HepG2 (cell line): ENCODE data around the gene GZF1. TPM values are rescaled to one million over a fixed set of nuclear protein-coding genes. Genes with fewer than 3 reads are reported as not detected.
A peak's percentile ranks its signal among the peaks of the same experiment; 100 is the strongest.

ENCODE experiments used
- ATAC-seq: fragments of 200-7000 bp; cut with Tn5 transposase; 3 replicates; pipeline ENCODE4 v1.9.1; 2020; ENCODE audit warnings: mild to moderate bottlenecking, moderate library complexity
- BruUV-seq: library from RNA; stranded (reverse); fragments of 400-500 nt; replicated peaks from 2 replicates; lab custom pipeline; 2021; lab: Mats Ljungman, UMichigan
- CTCF ChIA-PET: fragments of 300-600 bp; formaldehyde crosslinking; extraction: SDS; loops from one replicate; lab custom pipeline; 2021; ENCODE audit warnings: low total read pairs, inconsistent platforms, low intra/inter-chr PET ratio; lab: Yijun Ruan, JAX
- POLR2A ChIA-PET: fragments of 350-600 bp; sonication (Branson Sonifier 250); formaldehyde crosslinking; loops from one replicate; lab custom pipeline; 2020; ENCODE audit warnings: antibody characterized with exemption, inconsistent platforms; lab: Yijun Ruan, JAX
- DNase-seq: peaks from one replicate; pipeline ENCODE4 v3.0.0-alpha.2; 2015; ENCODE audit warnings: low spot score
- FAIRE-seq: peaks from 3 replicates; lab custom pipeline; 2011; peaks lifted over from hg19 to GRCh38; lab: Jason Lieb, UNC
- H2AFZ ChIP-seq: one replicate; pipeline ENCODE4 v1.6.1; 2011; ENCODE audit warnings: low read length, inconsistent platforms
- H3K27ac ChIP-seq: fragments of 300-600 bp; 3 replicates; pipeline ENCODE4 v1.8.0; 2011; ENCODE audit warnings: mixed run types, mild to moderate bottlenecking, mixed read lengths, low read length, inconsistent platforms; ENCODE audit not compliant: insufficient read depth; ENCODE audit errors: extremely low read length
- H3K27me3 ChIP-seq, 2 experiments: fragments of 200-600 bp in 1 of 2; 2 replicates in 1 of 2; 3 replicates in 1 of 2; pipeline versions ENCODE4 v1.6.0 to v1.8.0; 2011; ENCODE audit warnings: low read length in 2 of 2, mild to moderate bottlenecking in 2 of 2, moderate library complexity in 2 of 2, inconsistent platforms in 1 of 2; ENCODE audit not compliant: insufficient read depth in 2 of 2, control insufficient read depth in 1 of 2
- H3K36me3 ChIP-seq, 2 experiments: fragments of 200-600 bp in 1 of 2; replicated peaks in 1 of 2; 2 replicates in 1 of 2; 3 replicates in 1 of 2; pipeline versions ENCODE4 v1.5.1 to v1.8.0; 2011; ENCODE audit warnings: low read length in 2 of 2, inconsistent platforms in 1 of 2; ENCODE audit not compliant: insufficient read depth in 2 of 2, control insufficient read depth in 1 of 2
- H3K4me1 ChIP-seq: 2 replicates; pipeline ENCODE4 v1.5.1; 2012; ENCODE audit warnings: low read length, inconsistent platforms; ENCODE audit not compliant: insufficient read depth
- H3K4me2 ChIP-seq: 2 replicates; pipeline ENCODE4 v1.6.0; 2011; ENCODE audit warnings: low read depth, low read length, inconsistent platforms
- H3K4me3 ChIP-seq, 3 experiments: fragments of 200-600 bp in 1 of 3; sonication (generic), shearing (Covaris generic) in 1 of 3; replicated peaks in 1 of 3; 2 replicates each; pipeline ENCODE4 v1.5.1; 2011 to 2016; ENCODE audit warnings: low read length in 3 of 3, inconsistent platforms in 2 of 3, low read depth in 2 of 3, mild to moderate bottlenecking in 2 of 3, control low read depth in 1 of 3, mixed read lengths in 1 of 3; ENCODE audit not compliant: insufficient read depth in 1 of 3
- H3K79me2 ChIP-seq: one replicate; pipeline ENCODE4 v1.6.1; 2011; ENCODE audit warnings: low read length, inconsistent platforms; ENCODE audit not compliant: insufficient read depth
- H3K9ac ChIP-seq: 2 replicates; pipeline ENCODE4 v1.6.0; 2011; ENCODE audit warnings: mild to moderate bottlenecking, low read depth, low read length, inconsistent platforms; ENCODE audit not compliant: insufficient read depth
- H3K9me3 ChIP-seq: 2 replicates; pipeline ENCODE4 v1.5.1; 2012; ENCODE audit warnings: mild to moderate bottlenecking, low read length
- H4K20me1 ChIP-seq: 2 replicates; pipeline ENCODE4 v1.6.0; 2011; ENCODE audit warnings: inconsistent platforms, mild to moderate bottlenecking, low read length, moderate library complexity; ENCODE audit not compliant: insufficient read depth
- ARNT2 ChIP-seq: sonication (generic); formaldehyde crosslinking; IDR thresholded peaks from 2 replicates; pipeline ENCODE4 v1.8.0; 2022; ENCODE audit warnings: mild to moderate bottlenecking, low read depth, missing genetic modification reagents, moderate library complexity
- DDIT3 ChIP-seq: sonication (generic); formaldehyde crosslinking; IDR thresholded peaks from 2 replicates; pipeline ENCODE4 v1.4.0; 2020; ENCODE audit warnings: mild to moderate bottlenecking, missing genetic modification reagents
- DR1 ChIP-seq: sonication (generic); formaldehyde crosslinking; IDR thresholded peaks from 2 replicates; pipeline ENCODE4 v1.8.0; 2021; ENCODE audit warnings: mild to moderate bottlenecking, missing genetic modification reagents, inconsistent platforms
- GLI4 ChIP-seq: sonication (generic); formaldehyde crosslinking; IDR thresholded peaks from 2 replicates; pipeline ENCODE4 v1.5.1; 2020; ENCODE audit warnings: missing genetic modification reagents, mild to moderate bottlenecking, moderate library complexity, borderline replicate concordance
- JUN ChIP-seq: sonication (generic); formaldehyde crosslinking; IDR thresholded peaks from 2 replicates; pipeline ENCODE4 v1.4.0; 2020; ENCODE audit warnings: mild to moderate bottlenecking, missing genetic modification reagents
- ONECUT2 ChIP-seq: sonication (generic); formaldehyde crosslinking; IDR thresholded peaks from 2 replicates; pipeline ENCODE4 v1.4.0; 2020; ENCODE audit warnings: missing genetic modification reagents
- PRMT3 ChIP-seq: sonication (generic); formaldehyde crosslinking; IDR thresholded peaks from 2 replicates; pipeline ENCODE4 v1.8.1; 2022; ENCODE audit warnings: low read depth, mild to moderate bottlenecking, moderate library complexity, missing genetic modification reagents, borderline replicate concordance
- RFX3 ChIP-seq: IDR thresholded peaks from 2 replicates; pipeline ENCODE4 v1.6.1; 2016; ENCODE audit warnings: missing biosample characterization, missing genetic modification reagents
- SMARCE1 ChIP-seq: fragments of 450-650 bp; IDR thresholded peaks from 2 replicates; pipeline ENCODE4 v1.6.1; 2017; ENCODE audit warnings: borderline replicate concordance
- SP2 ChIP-seq: sonication (generic); formaldehyde crosslinking; IDR thresholded peaks from 2 replicates; pipeline ENCODE4 v1.5.1; 2020; ENCODE audit warnings: mild to moderate bottlenecking, missing genetic modification reagents
- SRSF1 ChIP-seq: fragments of 200-400 bp; formaldehyde crosslinking; optimal IDR thresholded peaks from 2 replicates; pipeline ENCODE3; 2017; ENCODE audit warnings: mild to moderate bottlenecking, low read depth, low read length, moderate library complexity
- ZNF614 ChIP-seq: IDR thresholded peaks from 2 replicates; pipeline ENCODE4 v1.6.1; 2018; ENCODE audit warnings: missing biosample characterization, missing genetic modification reagents, inconsistent platforms, borderline replicate concordance
- ZNF816 ChIP-seq: sonication (generic); formaldehyde crosslinking; IDR thresholded peaks from 2 replicates; pipeline ENCODE4 v1.8.0; 2022; ENCODE audit warnings: missing genetic modification reagents, mild to moderate bottlenecking, borderline replicate concordance
- WGBS: methylation state at CpG from one replicate; pipeline ENCODE4 v1.1.6; 2017; ENCODE audit warnings: low lambda C conversion rate; 5-methylcytosine and 5-hydroxymethylcytosine counted together
- in situ Hi-C: cut with HindIII; loops from 2 replicates; pipeline ENCODE4 v1.10.0; 2017; ENCODE audit warnings: low pct_unique_long_range_greater_than_20kb; ENCODE audit not compliant: extremely low pct_ligation_motif_present
- intact Hi-C: fragments of 100-400 bp; cut with micrococcal nuclease; formaldehyde crosslinking; loops from one replicate; pipeline ENCODE4 v1.10.0; 2022; ENCODE audit not compliant: unreplicated experiment
- polyA plus RNA-seq, 8 experiments: library from polyadenylated mRNA; depleted of rRNA in 3 of 8; stranded (reverse) in 7 of 8; unstranded in 1 of 8; fragments of >200 nt; fragmentation: Illumina TruSeq in 4 of 8; extraction: Trizol in 4 of 8; gene quantifications; 2 replicates each; pipeline versions ENCODE4 v1.2.1 to v1.2.3, GENCODE V29; 2011 to 2016; ENCODE audit warnings: low read depth in 4 of 8, missing spikeins in 1 of 8, mixed read lengths in 1 of 8; ENCODE audit not compliant: insufficient read depth in 1 of 8
- total RNA-seq, 5 experiments: library from RNA; depleted of rRNA; stranded (reverse); fragments of >200 nt; fragmentation: Illumina TruSeq; extraction: Trizol; gene quantifications; 2 replicates each; pipeline ENCODE4 v1.2.3, GENCODE V29; 2016; ENCODE audit warnings: low read depth in 1 of 5
- TF ChIP-seq, protein P1 (sequence below): sonication (generic); formaldehyde crosslinking; IDR thresholded peaks from 2 replicates; pipeline ENCODE4 v1.4.0; 2020; ENCODE audit warnings: mild to moderate bottlenecking, missing genetic modification reagents, borderline replicate concordance
- TF ChIP-seq, protein P2 (sequence below): sonication (generic); formaldehyde crosslinking; IDR thresholded peaks from 2 replicates; pipeline ENCODE4 v1.9.0; 2022; ENCODE audit warnings: low read depth, missing genetic modification reagents

The GZF1 gene
- total and polyA plus RNA-seq, 2 of the 13 experiments (the other 11 are each of a cell fraction or from before 2014, with no cell fraction given), result 16.9 to 26.0 TPM

DNA sequence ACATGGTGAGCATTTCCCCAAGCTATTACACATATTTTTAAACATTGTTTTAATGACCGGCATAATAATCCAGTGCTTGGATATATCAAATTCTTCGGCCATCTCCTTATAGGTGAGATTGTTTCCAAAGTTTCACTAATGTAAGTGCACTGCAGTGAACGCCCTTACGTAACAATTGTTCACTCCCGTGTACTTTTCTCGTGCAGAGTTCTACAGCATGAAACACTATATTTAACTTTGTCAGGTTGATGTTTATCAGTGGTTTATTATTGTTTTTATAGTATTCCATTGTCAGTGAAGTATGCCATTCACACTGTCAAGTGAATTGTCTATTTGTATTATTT is 3.4 kb upstream of the GZF1 start (continued):
- TF ChIP-seq, protein P1, sequence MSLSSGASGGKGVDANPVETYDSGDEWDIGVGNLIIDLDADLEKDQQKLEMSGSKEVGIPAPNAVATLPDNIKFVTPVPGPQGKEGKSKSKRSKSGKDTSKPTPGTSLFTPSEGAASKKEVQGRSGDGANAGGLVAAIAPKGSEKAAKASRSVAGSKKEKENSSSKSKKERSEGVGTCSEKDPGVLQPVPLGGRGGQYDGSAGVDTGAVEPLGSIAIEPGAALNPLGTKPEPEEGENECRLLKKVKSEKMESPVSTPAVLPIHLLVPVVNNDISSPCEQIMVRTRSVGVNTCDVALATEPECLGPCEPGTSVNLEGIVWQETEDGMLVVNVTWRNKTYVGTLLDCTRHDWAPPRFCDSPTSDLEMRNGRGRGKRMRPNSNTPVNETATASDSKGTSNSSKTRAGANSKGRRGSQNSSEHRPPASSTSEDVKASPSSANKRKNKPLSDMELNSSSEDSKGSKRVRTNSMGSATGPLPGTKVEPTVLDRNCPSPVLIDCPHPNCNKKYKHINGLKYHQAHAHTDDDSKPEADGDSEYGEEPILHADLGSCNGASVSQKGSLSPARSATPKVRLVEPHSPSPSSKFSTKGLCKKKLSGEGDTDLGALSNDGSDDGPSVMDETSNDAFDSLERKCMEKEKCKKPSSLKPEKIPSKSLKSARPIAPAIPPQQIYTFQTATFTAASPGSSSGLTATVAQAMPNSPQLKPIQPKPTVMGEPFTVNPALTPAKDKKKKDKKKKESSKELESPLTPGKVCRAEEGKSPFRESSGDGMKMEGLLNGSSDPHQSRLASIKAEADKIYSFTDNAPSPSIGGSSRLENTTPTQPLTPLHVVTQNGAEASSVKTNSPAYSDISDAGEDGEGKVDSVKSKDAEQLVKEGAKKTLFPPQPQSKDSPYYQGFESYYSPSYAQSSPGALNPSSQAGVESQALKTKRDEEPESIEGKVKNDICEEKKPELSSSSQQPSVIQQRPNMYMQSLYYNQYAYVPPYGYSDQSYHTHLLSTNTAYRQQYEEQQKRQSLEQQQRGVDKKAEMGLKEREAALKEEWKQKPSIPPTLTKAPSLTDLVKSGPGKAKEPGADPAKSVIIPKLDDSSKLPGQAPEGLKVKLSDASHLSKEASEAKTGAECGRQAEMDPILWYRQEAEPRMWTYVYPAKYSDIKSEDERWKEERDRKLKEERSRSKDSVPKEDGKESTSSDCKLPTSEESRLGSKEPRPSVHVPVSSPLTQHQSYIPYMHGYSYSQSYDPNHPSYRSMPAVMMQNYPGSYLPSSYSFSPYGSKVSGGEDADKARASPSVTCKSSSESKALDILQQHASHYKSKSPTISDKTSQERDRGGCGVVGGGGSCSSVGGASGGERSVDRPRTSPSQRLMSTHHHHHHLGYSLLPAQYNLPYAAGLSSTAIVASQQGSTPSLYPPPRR (CRISPR knock-in tag), result no peak
- TF ChIP-seq ZNF816 (CRISPR knock-in tag) (0 out of 2 replicates have a peak, but pooled peaks have one; percentile 7), SP2 (no peak)

DNA sequence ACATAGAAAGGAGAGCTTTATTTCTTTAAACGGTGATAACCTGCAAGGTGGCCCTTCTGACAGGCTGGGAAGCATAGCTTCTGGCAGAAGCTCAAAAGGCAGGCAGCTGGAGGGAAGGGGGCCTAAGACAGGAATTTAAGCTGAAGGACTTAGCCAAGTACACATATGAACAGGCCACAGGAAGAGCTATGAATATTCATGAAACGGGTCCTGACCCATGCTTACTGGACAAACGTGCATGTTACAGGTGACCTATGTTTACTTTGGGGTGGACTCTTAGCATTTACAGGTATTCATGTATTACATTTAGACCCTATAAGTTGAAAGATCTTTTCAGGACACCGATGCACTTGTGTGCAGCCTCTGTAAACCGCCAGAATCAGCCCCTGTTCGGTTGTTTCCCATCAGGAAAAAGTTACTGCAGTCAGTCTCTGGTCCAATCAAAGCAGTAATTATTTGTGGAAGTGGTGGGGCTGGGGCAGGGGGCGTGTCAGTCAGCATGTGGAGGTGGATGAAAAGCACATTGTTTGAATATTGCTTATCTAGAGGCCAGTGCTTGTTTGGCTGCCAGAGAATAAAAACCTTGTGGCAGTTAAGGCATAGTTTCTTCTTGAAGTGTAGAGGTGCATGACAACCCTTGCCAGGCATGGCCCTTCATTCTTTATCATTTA is 2.9 kb upstream of the GZF1 start:
- H3K27me3 ChIP-seq, result no peaks in the 10 kb centered on the region; a peak in 1 of 5 replicates
- H3K9ac ChIP-seq, result peak overlapping the region; percentile 78
- peak overlapping the region; percentile 97 for H3K4me2 ChIP-seq
- H2AFZ ChIP-seq, result peak overlapping the region; percentile 87
- peak overlapping the region; percentile 77 for H3K27ac ChIP-seq
- POLR2A ChIA-PET, result interaction anchor here (0.8 to 4.6 kb wide), 13 partner anchors 9 to 928 kb away, joined by 3 to 145 read pairs (median 6); partner anchors contain the start of genes NAPB and NXT1
- peak; percentile 82 for DNase-seq
- in situ Hi-C loops (loop anchor here (10.0 kb wide), 1 partner anchor 784 kb away; no protein-coding TSS in a partner anchor), intact Hi-C loops (loop anchor here (1.0 to 10.0 kb wide), 4 partner anchors 9 to 944 kb away; partner anchors contain the start of gene NXT1)
- no peak for ATAC-seq
- H3K79me2 ChIP-seq, result peaks cover 20% of the 10 kb centered on the region
- no peaks in the 10 kb centered on the region for H3K9me3 ChIP-seq
- H4K20me1 ChIP-seq, result peaks cover 9% of the 10 kb centered on the region; the same call in 1 of the 2 replicates
- no TSS peak for BruUV-seq
- H3K4me3 ChIP-seq, result peak overlapping the region; percentile 55 to 91 (median 65)
- peak; percentile 64 for FAIRE-seq
- H3K4me1 ChIP-seq, result peaks cover 45% of the 10 kb centered on the region
- 1% methylated on average over 7 of the region's 7 CpGs for WGBS
- H3K36me3 ChIP-seq, result peaks cover 1 to 8% of the 10 kb centered on the region in 2 experiments; a peak in 4 of 5 replicates
- CTCF ChIA-PET, result interaction anchor here (1.6 kb wide), 1 partner anchor 9 kb away, joined by 4 read pairs; no protein-coding TSS in a partner anchor
- TF ChIP-seq DDIT3 (no peak), ONECUT2 (no peak), ZNF614 (CRISPR knock-in tag) (no peak), SRSF1 (no peak), JUN (no peak), PRMT3 (CRISPR knock-in tag) (no peak), ARNT2 (CRISPR knock-in tag) (no peak), DR1 (no peak), SMARCE1 (no peak), GLI4 (CRISPR knock-in tag) (no peak), RFX3 (CRISPR knock-in tag) (no peak)
- TF ChIP-seq, protein P2, sequence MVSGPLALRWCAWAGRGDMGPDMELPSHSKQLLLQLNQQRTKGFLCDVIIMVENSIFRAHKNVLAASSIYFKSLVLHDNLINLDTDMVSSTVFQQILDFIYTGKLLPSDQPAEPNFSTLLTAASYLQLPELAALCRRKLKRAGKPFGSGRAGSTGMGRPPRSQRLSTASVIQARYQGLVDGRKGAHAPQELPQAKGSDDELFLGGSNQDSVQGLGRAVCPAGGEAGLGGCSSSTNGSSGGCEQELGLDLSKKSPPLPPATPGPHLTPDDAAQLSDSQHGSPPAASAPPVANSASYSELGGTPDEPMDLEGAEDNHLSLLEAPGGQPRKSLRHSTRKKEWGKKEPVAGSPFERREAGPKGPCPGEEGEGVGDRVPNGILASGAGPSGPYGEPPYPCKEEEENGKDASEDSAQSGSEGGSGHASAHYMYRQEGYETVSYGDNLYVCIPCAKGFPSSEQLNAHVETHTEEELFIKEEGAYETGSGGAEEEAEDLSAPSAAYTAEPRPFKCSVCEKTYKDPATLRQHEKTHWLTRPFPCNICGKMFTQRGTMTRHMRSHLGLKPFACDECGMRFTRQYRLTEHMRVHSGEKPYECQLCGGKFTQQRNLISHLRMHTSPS, result no peak
